Activated naive CD8-positive, alpha-beta T cell treated with anti-CD3 and anti-CD28 coated beads for 36 hours (primary cell): Measurements from ENCODE around the gene ARL4D. TPM values are rescaled to one million over a fixed set of nuclear protein-coding genes. Genes with fewer than 3 reads are reported as not detected.
"Not testable (repeated sequence)": the region's sequence is repeated elsewhere in the genome, so short reads cannot be mapped to it uniquely, and the experiment has no call there.

Source experiments
- DNase-seq: peaks from one replicate; pipeline ENCODE4 v3.0.0; 2021
- H3K27ac Mint-ChIP-seq: one replicate; pipeline ENCODE4 v1.8.0; 2022; ENCODE audit warnings: mild to moderate bottlenecking, moderate library complexity, mixed read lengths
- H3K27me3 Mint-ChIP-seq: one replicate; pipeline ENCODE4 v1.8.0; 2022; ENCODE audit warnings: mild to moderate bottlenecking, mixed read lengths
- H3K36me3 Mint-ChIP-seq: one replicate; pipeline ENCODE4 v1.8.0; 2021; ENCODE audit warnings: mild to moderate bottlenecking, mixed read lengths
- H3K4me1 Mint-ChIP-seq: one replicate; pipeline ENCODE4 v1.8.0; 2021; ENCODE audit warnings: mixed read lengths
- H3K4me3 Mint-ChIP-seq: one replicate; pipeline ENCODE4 v1.8.0; 2022; ENCODE audit warnings: mild to moderate bottlenecking, moderate library complexity, mixed read lengths
- H3K9me3 Mint-ChIP-seq: one replicate; pipeline ENCODE4 v1.8.0; 2022; ENCODE audit warnings: mixed read lengths
- total RNA-seq, 2 experiments: library from RNA; stranded (reverse); gene quantifications; one replicate each; pipeline ENCODE4 v1.2.3, GENCODE V29; 2021

ARL4D gene
- total RNA-seq, 2 experiments from 2014 or later, result 2.5 to 3.6 TPM

DNA sequence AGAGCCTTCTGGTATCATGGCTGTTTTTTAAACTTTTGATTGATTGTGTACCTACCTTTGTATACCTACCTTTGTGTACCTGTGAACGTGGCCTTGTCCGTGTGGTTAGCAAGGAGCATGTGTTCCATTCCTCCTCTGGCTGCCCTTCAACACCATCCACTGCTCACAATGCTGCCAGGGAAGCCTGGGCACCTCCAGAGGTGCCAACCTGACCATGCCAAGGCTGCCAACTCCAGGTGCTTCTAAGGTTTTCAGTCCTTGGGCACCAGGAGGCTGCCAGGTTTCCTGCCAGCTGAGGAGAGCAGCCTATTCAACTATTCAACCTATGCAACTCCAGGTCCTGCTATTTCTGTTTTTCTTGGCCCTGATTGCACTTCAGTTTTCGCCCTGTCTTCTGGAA, 17.6 kb upstream of the ARL4D start:
- Mint-ChIP-seq H3K9me3 (peaks cover 11% of the 10 kb centered on the region), H3K4me1 (peaks cover 3% of the 10 kb centered on the region), H3K27me3 (no peaks in the 10 kb centered on the region), H3K4me3 (no peak overlapping the region), H3K36me3 (peaks cover 5% of the 10 kb centered on the region), H3K27ac (no peak overlapping the region)
- DNase-seq, result no peak

DNA sequence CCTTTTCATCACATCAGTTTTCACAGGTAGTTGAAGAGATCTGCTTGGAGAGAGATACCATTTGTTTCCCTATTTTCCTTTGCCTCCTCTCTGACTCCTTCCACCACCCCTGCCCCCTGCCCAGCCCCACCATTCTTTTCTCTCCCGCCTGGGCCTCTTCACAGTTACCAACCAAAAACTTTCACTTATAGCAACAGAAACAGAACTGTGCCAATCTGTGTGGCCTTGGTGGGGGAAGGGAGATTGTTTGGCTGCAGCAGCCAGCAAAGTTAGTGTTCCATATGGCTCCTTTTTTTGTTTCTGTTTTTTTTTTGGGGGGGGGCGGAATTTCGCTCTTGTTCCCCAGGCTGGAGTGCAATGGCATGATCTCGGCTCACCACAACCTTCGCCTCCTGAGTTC, 17.2 kb upstream of the ARL4D start:
- Mint-ChIP-seq H3K4me1 (peaks cover 3% of the 10 kb centered on the region), H3K36me3 (peaks cover 5% of the 10 kb centered on the region), H3K27ac (no peak overlapping the region), H3K9me3 (peaks cover 11% of the 10 kb centered on the region), H3K27me3 (no peaks in the 10 kb centered on the region), H3K4me3 (no peak overlapping the region)
- DNase-seq, result no peak

DNA sequence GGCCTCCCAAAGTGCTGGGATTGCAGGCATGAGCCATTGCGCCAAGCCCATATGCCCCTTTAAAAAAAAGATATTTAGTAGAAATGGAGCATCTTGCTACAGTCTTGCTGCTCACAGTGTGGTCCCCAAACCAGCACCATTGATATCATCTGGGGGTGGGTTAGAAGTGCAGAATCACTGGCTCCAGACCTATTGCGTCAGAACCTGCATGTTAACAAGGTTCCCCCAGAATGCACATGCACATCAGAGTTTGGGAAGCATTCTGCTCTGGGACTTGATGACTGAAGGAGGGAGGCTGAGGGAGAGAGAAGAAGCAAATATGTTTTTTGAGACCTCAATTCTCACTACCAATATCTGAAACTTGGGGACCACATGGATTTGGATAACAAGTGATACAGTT, 16.0 kb upstream of the ARL4D start:
- no peak overlapping the region for H3K27ac Mint-ChIP-seq
- DNase-seq, result no peak
- H3K4me1 Mint-ChIP-seq, result peaks cover 9% of the 10 kb centered on the region
- H3K9me3 Mint-ChIP-seq, result peaks cover 11% of the 10 kb centered on the region
- H3K36me3 Mint-ChIP-seq, result peaks cover 5% of the 10 kb centered on the region
- no peaks in the 10 kb centered on the region for H3K27me3 Mint-ChIP-seq
- no peak overlapping the region for H3K4me3 Mint-ChIP-seq

DNA sequence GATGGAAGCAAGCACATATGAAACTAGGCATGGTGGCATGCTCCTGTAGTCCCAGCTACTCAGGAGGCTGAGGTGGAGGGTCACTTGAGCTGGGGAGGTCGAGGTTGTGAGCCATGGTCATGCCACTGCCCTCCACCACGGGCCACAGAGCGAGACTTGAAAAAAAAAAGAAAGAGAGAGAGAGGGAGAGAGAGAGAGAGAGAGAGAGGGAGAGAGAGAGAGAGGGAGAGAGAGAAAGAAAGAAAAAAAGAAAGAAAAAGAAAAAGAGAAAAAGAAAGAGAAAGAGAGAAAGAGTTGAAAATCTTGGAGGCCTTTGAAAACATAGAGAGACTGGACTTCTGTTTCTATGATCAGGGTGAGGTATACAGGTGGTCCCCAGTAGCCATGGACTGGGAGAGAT, 15.4 kb upstream of the ARL4D start:
- no peak overlapping the region for H3K27ac Mint-ChIP-seq
- H3K4me1 Mint-ChIP-seq, result peaks cover 9% of the 10 kb centered on the region
- no peak for DNase-seq
- peaks cover 5% of the 10 kb centered on the region for H3K36me3 Mint-ChIP-seq
- H3K27me3 Mint-ChIP-seq, result no peaks in the 10 kb centered on the region
- no peak overlapping the region for H3K4me3 Mint-ChIP-seq
- peaks cover 11% of the 10 kb centered on the region for H3K9me3 Mint-ChIP-seq

DNA sequence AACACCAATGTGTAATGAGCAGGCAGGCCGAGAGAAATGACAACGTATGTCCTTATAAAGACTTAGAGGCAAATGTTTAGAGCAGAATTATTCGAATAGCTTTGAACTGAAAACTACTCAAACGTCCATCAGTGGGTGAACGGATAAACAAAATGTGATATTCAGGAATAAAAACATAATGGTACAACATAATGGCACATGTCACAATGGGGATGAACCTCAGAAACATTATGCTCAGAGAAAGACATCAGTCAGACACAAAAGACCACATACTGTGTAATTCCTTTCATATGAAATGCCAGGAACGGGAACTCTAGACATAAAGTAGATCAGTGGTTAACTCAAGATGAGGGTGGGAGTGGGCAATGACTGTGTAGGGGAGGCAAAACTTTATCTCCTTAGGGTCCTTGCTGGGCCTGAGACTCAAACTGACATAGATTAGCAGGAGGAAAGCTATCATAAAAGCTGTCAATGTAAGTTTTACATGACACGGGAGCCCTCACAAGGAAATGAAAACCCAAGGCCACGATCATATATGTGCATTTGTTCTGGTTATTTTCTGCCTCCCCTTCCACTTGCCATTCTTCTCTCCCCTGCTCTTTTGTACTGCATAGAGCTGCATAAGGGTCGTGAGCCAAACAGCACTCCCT, 14.8 kb upstream of the ARL4D start:
- peaks cover 11% of the 10 kb centered on the region for H3K9me3 Mint-ChIP-seq
- peaks cover 5% of the 10 kb centered on the region for H3K36me3 Mint-ChIP-seq
- no peak for DNase-seq
- no peaks in the 10 kb centered on the region for H3K27me3 Mint-ChIP-seq
- H3K4me3 Mint-ChIP-seq, result no peak overlapping the region
- no peak overlapping the region for H3K27ac Mint-ChIP-seq
- peaks cover 9% of the 10 kb centered on the region for H3K4me1 Mint-ChIP-seq

DNA sequence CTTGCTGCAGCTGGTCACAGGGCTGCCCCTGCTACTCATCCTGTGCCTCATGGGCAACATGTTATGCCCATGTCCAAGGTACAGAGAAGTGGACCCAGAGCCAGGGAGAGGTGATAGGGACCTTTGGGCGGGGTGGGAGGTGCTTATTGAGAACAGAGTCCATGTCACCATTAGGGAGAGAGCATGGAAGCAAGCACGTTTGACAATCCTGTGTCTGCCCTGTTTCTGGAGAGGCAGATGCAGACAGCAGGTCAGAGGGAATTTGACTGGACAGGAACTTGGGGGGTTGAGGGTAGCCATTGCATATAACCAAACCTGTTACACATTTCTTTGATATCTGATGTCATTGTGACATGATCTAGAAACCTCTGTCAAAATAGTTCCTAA, 14.3 kb upstream of the ARL4D start:
- Mint-ChIP-seq H3K4me1 (peaks cover 12% of the 10 kb centered on the region), H3K36me3 (peaks cover 5% of the 10 kb centered on the region), H3K27ac (no peak overlapping the region), H3K4me3 (no peak overlapping the region), H3K9me3 (peaks cover 11% of the 10 kb centered on the region), H3K27me3 (no peaks in the 10 kb centered on the region)
- DNase-seq, result no peak

DNA sequence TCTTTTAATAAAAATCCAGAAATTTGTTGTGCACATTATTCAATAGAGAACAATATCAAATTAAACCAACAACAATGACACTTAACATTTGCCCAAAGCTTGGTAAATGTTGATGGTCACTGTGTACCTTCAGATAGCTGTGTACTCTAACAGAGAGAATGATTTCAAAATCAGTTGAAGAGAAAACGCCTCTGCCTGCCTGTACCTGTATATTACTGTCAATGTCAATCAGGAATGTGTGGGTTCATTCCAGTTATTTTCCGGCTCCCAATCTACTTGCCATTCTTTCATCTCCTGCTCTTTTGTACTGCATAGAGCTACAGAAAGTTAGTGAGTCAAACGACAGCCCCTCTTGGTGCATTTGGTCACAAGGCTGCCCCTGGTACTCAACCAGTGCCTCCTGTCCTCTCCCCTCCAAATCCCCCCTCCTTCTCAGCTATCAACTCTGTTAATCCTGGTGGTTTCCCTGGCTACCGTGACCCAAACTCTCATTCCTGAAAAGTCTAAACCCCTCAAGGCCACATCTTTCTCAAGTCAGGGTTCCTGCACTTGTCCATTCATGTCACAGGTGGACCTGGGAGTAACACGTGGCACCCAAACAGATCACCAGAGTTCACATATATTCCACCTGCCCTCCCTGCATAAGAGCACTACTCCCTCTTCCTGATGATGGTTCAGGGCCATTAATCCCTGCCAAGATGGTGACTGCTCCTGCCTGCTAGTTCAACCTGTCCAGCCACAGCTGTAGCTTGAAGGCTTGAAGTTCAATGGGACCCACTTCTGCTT, 13.6 kb upstream of the ARL4D start:
- Mint-ChIP-seq H3K4me1 (peaks cover 17% of the 10 kb centered on the region), H3K36me3 (peaks cover 5% of the 10 kb centered on the region), H3K27ac (no peak overlapping the region), H3K27me3 (no peaks in the 10 kb centered on the region), H3K4me3 (no peak overlapping the region), H3K9me3 (peaks cover 5% of the 10 kb centered on the region)
- DNase-seq, result no peak

DNA sequence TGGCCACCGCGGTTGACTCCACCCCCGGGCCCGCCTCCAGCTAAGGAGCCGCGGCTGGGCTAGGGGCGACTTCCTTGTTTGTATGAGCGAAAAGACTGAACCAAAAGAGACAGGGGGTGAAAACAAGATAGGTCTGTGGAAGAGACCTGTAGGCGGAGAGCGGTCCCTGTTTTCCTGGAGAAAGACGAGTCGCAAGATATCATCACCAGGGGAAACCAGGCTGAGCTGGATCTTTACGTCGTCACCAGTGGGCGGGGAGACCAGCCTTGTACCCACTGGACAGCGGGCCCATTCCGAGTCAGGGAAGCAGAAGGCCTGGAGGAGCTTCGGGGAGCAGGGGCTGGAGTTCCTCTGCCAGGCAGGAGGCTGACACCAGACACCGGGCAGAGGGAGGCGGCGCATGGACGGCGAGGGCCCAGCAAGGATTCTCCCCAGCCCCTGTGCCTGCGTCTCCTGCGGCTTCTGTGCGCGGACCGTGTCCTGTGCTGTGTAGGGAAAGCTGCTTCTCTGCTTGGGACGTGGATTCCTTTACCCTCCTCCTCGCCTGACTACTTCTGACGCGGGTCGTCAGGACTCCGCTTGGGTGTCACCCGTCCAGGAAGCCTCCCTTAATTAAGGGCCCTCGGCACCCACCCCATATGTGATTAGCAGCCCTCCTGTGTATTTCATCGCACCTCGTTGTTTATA, 10.3 kb upstream of the ARL4D start:
- Mint-ChIP-seq H3K9me3 (no peaks in the 10 kb centered on the region), H3K4me1 (peaks cover 17% of the 10 kb centered on the region), H3K27me3 (no peaks in the 10 kb centered on the region), H3K4me3 (peak overlapping the region; percentile 89), H3K36me3 (no peaks in the 10 kb centered on the region), H3K27ac (peak overlapping the region; percentile 97)
- peak; percentile 92 for DNase-seq

DNA sequence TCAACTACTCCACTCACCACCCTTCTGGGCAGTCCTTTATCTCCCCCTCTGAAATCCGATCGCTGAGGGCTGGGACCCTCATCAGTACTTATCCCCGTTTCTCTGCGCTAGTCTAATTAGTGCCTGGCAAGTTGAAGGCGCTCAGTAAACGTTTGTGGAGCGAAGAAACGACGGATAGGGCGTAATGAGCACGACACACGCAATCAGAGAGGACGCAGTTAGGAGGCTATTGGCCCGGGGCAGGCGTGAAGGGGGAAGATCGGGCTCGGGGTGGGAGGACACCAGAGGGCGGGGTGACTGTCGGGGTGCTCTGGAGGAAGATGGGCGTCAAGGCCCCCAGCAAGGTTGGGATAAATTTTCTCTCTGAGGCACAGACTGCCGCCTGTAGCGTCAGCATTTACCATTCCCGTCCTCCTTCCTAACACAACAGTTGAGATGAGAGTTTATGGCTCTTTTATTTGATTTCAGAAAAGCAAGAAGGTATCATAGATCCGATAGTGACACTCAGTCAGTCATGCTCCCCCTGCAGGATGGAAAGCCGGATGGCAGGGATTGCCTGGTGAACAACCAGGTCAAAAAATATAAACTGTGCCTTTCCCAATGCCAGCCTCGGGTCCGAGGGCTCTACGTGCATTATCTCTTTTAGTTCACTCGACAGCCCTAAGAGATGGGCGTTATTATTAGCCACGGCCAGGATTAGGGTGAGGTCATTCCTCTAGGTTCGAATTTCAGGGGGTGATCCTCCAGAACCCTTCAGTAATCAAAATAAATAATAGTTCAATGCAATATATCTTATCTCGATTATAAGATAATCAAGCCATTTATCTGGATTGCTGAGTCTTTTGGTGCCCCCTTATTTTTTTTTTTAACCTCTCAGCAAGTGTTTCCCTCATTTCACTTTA, 9.5 kb upstream of the ARL4D start:
- Mint-ChIP-seq H3K27me3 (no peaks in the 10 kb centered on the region), H3K4me3 (peak overlapping the region; percentile 89), H3K9me3 (no peaks in the 10 kb centered on the region), H3K27ac (peak overlapping the region; percentile 97), H3K4me1 (peaks cover 22% of the 10 kb centered on the region), H3K36me3 (no peaks in the 10 kb centered on the region)
- DNase-seq, result peak; percentile 88

DNA sequence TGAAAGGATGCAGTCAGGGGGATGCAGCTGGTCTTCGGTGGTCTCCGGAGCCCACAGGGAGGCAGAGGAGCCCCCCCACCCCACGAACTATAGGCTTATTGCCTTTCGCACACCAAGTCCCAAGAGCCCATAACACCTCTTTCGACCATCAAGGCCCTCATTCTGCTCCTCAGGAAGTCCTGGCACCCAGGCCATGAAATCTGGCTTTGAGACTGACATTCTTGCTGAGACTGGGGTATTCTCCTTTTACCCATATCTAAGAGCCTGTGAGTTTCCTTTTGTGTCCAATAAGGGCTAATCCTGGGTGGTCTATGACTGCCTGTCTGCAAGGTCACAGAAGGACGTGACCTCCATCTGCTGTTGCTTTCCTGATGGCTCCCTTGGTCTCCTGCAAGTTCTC, 6.4 kb upstream of the ARL4D start:
- no peak overlapping the region for H3K27ac Mint-ChIP-seq
- no peaks in the 10 kb centered on the region for H3K9me3 Mint-ChIP-seq
- no peaks in the 10 kb centered on the region for H3K27me3 Mint-ChIP-seq
- peaks cover 14% of the 10 kb centered on the region for H3K4me1 Mint-ChIP-seq
- no peaks in the 10 kb centered on the region for H3K36me3 Mint-ChIP-seq
- H3K4me3 Mint-ChIP-seq, result no peak overlapping the region
- DNase-seq, result no peak

DNA sequence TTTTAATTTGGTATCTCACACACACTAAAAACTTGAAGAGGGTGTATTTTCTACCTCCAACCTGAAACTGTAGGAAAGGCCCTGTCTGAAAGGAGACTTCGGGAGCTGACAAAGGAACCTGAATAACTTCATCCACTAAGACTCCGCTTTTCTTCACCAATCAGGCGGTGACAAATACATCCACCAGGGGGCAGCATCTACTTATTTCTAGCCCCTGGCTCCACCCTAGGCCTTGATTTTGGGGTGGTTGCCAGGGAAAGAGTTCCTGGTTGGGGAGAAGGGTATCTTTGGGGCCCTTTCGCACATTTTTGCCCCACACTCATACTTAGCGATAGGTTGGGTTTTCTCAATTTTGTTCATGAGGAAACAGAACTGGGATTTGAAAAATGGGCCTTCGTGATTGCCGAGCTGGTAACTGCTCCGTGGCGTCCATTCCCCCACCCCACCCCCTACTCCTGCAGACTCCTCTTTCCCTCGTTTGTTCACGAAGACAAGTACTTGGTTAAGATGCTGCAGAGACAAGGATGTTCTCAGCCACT, 4.8 kb upstream of the ARL4D start:
- Mint-ChIP-seq H3K4me1 (peaks cover 18% of the 10 kb centered on the region), H3K9me3 (no peaks in the 10 kb centered on the region), H3K27ac (peak overlapping the region; percentile 15), H3K27me3 (no peaks in the 10 kb centered on the region), H3K4me3 (no peak overlapping the region), H3K36me3 (no peaks in the 10 kb centered on the region)
- peak; percentile 81 for DNase-seq

DNA sequence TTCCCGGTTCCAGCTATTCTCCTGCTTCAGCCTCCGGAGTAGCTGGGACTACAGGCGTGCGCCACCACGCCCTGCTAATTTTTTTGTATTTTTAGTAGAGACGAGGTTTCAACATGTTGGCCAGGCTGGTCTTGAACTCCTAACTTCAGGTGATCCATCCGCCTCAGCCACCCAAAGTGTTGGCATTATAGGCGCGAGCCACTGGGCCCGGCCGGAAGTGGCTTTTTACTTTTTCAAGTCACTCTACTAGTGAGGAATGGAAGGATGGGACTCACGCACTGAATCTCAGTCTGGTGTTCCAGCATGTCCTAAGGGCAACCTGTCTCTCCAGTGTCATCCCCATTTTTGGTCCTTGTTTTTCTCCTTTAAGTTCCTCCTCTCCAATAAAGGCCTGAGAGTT, 4.1 kb upstream of the ARL4D start:
- H3K36me3 Mint-ChIP-seq, H3K27ac Mint-ChIP-seq, H3K4me3 Mint-ChIP-seq, H3K9me3 Mint-ChIP-seq, H3K27me3 Mint-ChIP-seq, DNase-seq: not testable (repeated sequence)
- H3K4me1 Mint-ChIP-seq, result peaks cover 13% of the 10 kb centered on the region

DNA sequence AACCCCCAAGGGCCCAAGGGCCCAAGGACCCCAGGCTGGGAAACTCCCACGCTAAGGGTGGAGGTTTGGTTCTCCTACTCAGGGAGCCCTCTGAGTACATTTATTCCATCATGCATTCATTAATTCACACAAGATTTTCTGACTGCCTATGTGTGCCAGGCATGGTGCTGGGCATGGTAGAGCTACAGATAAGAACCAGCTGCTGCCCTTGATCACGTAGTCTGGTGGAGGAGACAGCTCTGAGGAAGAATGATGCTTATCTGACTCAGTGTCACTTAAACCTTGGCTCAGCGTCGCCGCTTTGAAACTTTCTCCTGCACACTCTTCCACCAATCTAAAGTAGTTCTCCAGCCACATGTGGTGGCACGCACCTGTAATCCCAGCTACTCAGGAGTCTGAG, 3.6 kb upstream of the ARL4D start:
- Mint-ChIP-seq H3K27me3 (no peaks in the 10 kb centered on the region), H3K27ac (no peak overlapping the region), H3K9me3 (no peaks in the 10 kb centered on the region), H3K36me3 (no peaks in the 10 kb centered on the region), H3K4me3 (no peak overlapping the region), H3K4me1 (peaks cover 10% of the 10 kb centered on the region)
- no peak for DNase-seq

DNA sequence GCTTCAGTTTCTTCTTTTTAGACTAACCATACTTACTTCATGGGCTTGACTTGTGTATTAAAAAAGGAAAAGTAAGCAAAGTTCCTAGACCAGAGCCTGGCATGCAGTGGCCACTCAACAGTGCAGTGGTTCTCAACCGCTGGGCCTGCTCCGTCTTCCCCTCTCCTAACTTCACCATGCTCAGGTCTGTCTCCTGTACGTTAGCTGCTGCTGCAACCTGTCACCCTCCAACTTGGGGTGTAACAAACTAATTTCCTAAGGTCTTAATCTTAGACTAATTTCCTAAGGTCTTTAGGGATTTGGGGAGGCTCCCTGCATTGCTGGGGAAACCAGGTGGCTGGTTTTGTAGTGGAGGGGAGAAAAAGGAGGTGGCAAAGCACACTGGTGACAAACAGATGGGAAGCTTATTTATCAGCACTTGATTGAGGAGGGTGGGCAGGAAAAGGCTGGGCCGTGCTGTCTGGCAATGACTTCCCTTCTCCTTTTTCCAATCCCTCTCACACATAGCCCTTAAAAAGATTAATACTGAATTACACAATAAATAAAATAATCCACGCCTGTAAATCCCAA, 2.2 kb upstream of the ARL4D start:
- H3K27ac Mint-ChIP-seq, result no peak overlapping the region
- no peaks in the 10 kb centered on the region for H3K27me3 Mint-ChIP-seq
- no peak overlapping the region for H3K4me3 Mint-ChIP-seq
- DNase-seq, result no peak
- no peaks in the 10 kb centered on the region for H3K9me3 Mint-ChIP-seq
- peaks cover 20% of the 10 kb centered on the region for H3K4me1 Mint-ChIP-seq
- no peaks in the 10 kb centered on the region for H3K36me3 Mint-ChIP-seq
